GM12892 (cell line): ENCODE measurements around the gene DAZAP1.

Source experiments
- POLR2A ChIP-seq: IDR thresholded peaks from 2 replicates; pipeline ENCODE4 v1.6.1; 2011; ENCODE audit warnings: low read depth, low read length, control low read depth
- POLR2AphosphoS5 ChIP-seq: IDR thresholded peaks from 2 replicates; pipeline ENCODE4 v1.6.1; 2011; ENCODE audit warnings: low read depth, low read length, control low read depth
- TAF1 ChIP-seq: IDR thresholded peaks from 2 replicates; pipeline ENCODE4 v1.6.1; 2011; ENCODE audit warnings: low read depth, mild to moderate bottlenecking, control low read depth, low read length, borderline replicate concordance

GRCh38 chr19:1418496-1418775, 11.1 kb downstream of the DAZAP1 start:
- TF ChIP-seq POLR2A (no peak), TAF1 (no peak), POLR2AphosphoS5 (no peak)
